Measurements from ENCODE around the gene NEUROD2.

NEUROD2 gene

DNA sequence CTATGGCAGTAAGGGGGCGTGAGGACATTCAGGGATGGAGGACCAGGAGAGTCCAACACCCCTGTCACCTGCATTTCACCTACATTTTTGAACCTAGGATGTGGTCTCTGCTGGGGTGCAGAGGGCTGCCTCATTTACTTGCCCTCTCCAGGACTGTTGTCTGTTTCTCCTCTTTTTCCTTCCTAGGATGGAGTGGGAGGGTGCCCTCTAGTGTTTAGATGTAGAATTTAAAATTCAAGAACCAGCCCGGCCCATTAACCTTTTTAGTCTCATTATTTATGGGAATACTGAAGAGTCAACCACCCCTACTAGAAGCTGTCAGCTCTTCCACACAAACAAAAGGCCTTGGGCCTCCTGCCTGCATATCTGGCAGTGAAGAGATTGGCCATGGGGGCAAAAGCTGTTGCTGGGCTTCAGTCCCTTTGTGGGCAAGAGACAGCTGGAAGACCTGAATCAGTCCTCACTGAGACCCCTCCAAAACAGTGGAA is 26.7 kb upstream of the NEUROD2 start:
- DNase-seq, result peak; percentile 23 to 47

DNA sequence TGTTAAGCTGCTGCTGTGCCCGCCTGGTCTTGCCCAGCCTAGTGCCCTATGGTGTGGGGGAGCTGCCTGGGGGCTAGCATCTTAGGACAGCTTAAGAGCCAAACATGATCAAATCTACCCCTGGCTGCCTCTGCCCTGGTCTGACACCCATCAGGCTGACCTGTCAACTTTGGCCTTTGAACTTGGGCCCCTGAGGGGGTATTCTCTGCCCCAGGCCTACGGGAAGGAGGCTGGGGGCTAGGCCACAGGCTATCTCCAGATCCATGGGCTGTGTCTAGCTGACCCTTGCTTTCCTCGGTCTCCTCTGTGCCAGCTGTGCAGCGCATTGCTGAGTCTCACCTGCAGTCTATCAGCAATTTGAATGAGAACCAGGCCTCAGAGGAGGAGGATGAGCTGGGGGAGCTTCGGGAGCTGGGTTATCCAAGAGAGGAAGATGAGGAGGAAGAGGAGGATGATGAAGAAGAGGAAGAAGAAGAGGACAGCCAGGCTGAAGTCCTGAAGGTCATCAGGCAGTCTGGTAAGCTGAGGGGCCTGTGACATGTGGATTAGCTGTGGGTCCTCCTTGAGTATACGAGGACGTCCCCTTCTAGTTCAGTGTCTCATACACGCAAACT is 26.0 kb upstream of the NEUROD2 start:
- no peak for DNase-seq

DNA sequence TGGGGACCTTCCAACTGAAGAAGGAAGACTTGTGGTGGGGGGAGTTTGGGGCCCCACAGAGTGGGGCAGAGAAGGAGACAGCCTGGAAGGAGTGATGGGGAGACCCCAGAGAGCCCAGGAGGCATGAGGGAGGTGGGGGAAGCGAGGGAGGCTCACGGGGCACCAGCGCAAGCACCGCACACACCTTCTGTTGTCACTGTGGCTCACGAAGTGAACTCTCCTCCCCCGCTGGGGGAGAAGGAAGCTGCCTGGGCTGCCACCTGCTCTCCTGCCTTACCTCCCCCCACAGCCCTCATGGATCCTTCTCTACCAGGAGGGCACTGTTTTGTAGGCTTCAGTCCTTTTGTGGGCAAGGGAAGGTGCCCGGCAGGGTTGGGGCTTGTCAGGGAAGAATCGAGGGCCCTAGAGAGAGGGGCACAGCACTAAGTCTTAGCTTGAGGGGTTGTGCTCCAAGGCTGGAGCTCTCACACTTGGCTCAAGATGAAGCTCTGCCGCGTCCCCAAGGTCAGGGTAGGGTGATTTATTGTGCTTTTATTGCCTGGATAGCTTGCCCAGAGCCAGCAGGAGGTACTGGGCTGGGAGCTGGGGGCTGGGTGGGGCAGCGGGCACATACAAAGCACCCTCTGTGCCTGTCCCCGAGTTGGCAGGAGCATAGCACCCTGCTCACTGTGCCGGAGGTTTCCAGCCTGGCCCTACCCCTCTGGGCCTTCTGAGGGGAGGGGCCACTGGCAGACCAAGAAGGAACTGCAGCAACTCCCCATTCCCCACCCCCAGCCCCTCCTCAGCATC is 24.6 kb upstream of the NEUROD2 start:
- peak in 1 of 2 experiments; percentile 34 for DNase-seq

DNA sequence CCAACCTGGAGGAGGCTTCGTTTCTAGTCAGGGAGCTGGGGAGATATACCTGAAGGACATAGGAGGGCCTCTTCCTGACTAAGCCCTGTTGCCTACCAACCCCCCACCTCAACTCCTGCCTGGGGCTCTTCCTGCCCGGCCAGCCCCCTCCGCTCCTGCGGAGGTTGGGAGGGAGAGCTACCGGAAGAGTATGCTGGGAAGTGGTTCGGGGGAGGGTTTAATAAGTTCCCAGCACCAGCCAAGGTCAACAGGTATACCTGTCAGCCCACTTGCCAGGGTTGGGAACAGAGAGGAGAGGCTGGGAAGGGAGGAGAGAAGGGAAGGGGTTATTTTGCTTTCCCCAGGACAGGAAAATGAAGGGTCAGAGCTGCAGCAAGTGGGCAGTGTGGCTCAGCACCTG is 23.7 kb upstream of the NEUROD2 start:
- no peak for DNase-seq

DNA sequence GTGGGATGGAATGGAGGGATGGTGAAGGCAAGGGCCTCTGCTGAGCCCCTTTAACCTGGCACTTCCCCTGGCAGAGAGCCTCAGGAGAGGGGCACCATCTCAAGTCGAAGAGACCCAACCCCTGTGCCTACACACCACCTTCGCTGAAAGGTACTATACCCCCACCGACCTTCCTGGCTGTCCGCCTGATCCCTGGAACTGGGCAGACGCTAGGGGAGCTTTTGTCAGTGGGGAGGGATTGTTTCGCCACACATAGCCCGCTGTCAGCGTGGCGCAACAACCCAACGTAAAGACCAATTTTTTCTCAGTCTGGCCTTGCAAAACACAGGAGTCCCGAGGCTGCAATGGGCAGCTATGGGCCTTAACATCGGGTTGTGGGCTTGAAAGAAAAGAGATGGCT is 22.2 kb upstream of the NEUROD2 start:
- DNase-seq, result no peak

DNA sequence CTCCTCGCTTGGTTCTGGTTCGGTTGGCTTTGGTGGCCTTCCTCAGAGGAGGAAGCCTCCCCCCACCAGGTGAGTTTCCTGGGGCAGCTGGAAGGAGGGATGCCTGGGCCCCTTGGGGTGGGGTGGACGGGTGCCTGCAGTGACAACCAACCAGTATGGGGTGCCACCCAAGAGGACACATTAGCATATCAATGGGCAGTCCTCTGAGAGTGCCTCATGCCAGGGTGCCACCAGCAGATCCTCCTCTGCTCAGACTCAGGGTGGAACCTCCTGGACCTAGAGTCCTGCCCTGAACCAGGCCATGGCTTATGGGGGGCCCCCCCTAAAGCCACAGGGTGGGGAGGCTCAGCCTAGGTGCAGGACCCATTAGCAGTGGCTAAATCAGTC is 21.8 kb upstream of the NEUROD2 start:
- DNase-seq, result no peak

DNA sequence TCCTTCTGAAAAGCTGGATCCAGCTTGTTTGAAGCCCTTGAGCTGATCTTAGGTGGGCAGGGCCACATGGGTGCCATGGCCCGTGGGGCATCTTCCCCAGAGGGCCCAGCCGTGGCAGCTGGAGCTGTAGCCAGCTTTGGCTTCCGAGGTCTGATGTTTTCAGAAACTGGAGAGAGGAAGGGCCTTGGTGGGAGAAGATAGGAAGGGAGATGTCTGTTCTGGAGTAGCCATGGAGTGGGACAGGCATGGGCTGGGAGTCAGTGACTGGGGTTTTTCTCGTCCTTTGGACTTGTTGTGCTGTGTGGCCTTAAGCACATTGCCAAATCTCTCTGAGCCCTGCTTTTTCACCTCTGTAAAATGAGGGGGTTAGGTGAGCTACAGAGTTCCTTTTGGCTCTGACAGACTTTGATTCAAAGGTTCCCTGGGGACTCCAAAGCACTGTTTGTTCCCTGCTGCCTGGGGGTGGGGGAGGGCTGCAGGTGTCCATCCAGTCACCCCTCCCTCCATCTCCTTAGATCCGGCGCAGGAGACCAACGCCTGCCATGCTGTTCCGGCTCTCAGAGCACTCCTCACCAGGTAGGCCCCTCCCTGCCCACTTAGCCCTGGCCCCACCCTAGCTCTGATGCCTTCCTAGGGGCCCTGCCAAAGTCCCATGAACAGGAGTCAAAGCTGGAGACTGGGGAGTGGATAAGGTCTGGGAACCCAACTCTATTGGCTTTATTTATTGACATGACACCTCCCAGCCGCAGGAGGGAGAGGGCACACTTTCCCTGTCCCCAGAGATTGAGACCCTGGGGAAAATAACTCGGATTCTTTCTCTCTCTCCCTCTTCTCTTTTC is 21.2 kb upstream of the NEUROD2 start:
- no peak for DNase-seq

DNA sequence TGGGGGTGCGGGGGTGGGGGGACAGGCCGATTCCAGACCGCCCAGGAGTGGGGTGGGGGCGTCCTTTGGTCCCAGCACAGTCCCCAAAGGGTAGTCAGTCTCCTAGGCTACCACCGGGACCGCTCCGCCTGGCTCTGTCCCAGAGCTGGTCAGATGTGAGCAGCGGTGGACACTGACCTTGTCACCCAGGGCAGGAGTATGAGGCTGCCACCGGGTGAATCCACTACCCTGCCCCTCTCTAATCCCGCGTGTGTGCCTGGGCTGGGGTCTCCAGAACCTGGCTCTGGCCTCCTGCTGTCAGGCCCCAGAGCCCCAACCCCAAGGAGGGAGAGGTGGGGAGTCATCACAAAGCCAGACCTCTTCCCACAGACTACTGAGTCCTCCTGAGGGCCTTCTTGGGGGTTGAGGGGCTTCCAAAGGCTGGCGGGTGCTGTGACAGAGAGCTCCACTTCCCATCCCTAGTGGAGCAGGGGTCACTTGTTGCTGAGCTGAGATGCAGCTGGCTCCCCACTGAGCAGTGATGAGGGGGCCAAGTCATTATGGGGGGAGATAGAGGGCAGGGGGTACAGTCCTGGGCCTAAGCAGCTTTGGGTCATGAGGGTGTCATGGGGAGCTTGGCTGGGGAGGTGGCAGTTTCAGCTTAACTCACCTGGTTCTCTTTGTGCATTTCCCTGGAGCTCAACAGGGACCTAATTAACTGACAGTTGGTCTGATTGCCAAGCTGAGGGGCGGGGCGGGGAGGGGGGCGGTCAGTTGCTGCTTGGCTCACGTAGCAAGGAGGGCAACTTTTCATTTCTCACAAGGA is 20.2 kb upstream of the NEUROD2 start:
- DNase-seq, result peak in 1 of 2 experiments; percentile 59

DNA sequence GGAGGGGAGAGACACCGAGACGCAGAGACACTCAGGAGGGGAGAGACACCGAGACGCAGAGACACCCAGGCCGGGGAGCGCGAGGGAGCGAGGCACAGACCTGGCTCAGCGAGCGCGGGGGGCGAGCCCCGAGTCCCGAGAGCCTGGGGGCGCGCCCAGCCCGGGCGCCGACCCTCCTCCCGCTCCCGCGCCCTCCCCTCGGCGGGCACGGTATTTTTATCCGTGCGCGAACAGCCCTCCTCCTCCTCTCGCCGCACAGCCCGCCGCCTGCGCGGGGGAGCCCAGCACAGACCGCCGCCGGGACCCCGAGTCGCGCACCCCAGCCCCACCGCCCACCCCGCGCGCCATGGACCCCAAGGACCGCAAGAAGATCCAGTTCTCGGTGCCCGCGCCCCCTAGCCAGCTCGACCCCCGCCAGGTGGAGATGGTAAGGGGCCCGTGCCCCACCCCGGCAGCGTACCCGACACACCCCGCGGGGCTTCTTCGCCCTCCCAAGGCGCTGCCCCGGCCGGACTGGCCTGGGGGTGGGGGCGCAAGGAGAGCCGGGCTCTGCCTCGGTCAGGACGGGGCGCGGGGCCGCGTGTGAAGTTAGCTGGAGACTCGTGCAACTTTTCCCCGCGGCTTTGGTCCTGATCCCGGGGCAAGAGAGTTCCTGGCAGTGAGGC is 19.5 kb upstream of the NEUROD2 start:
- DNase-seq, result no peak

DNA sequence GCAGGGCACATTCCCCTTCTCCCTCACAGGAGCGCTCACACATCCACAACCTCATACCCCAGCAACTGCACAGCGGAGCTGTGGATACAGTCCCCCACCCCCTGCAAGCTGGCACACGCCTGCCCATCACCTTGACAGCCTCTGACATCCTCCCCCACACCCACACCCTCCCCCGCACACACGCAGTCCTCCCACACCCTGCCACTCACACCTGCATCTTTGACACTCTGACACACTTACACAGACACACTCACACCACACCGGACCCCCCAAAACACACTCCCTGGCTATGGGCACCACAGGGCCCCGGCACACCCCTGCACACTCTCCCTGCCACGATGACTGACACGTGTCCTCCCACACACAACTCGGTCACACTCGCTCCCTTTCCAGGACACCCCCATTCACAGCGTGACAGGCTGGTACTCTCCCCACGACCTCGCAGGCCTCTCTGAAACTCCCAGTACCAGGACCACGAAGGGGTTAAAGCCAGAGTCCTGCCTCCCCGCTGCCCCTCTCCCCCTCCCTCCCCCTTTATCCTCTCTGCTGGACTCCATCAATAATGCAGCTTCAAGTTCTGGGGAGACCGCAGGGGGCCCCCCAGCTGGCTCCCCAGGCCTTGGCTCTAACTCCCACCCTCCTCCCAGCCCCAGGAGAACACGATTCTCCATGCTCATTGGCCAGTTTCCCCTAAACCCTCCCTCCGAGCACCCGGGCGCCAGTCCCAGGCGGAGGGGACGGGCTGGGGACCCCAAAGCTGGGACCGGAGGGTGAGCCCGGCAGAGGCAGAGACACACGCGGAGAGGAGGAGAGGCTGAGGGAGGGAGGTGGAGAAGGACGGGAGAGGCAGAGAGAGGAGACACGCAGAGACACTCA is 18.7 kb upstream of the NEUROD2 start, which contains the start of gene PPP1R1B:
PPP1R1B (plus strand) TSS at position 782 of the 876 bp plus-strand sequence. CDS start 441 bp downstream, outside the sequence.
- DNase-seq, result no peak

DNA sequence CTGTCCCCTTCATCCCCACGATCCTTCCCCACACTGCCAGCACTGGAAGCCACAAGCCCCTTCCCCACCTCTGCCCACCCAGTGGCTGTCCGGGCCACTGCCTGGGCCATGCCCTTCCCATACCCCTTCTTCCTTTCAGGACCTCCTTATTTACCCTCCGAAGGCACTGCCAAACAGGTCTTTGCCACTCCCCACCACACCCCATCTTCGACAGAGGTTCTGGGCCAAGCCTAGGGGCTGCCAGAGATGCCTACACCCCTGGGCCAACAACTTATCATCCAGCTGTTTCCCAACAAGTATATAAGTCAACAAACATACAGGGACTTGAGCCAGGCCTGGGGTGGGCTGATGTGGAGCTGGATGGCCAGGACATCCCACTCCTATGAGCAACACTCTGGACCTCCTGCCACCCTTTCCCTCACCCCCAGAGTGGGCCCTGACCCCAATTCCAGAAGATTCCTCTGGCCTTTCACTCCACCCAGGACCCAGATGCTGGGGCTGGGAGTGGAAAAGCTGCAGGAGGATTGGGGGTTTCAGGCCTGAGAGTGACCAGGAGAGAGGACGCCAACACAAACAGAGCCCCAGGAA is 17.6 kb upstream of the NEUROD2 start:
- no peak for DNase-seq

DNA sequence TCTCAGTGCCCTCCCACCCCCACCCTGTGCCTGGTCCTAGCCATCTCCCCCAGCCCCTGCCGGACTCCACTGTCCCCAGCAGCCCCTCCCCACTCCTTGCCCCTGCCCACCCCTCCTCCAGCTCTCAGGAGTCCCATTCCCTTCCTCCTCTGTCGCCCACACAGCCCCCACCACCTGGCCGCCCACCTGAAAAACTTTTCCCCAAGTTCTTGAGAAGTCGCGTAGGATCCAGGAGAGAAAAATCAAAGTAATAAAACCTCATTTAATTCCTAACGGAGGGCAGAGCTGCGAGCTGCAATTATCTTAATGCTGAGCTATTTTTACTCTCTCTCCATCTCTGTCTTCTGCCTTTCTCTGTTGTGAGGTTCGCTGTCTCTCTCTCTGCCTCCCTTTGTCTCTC is 16.6 kb upstream of the NEUROD2 start:
- no peak for DNase-seq

DNA sequence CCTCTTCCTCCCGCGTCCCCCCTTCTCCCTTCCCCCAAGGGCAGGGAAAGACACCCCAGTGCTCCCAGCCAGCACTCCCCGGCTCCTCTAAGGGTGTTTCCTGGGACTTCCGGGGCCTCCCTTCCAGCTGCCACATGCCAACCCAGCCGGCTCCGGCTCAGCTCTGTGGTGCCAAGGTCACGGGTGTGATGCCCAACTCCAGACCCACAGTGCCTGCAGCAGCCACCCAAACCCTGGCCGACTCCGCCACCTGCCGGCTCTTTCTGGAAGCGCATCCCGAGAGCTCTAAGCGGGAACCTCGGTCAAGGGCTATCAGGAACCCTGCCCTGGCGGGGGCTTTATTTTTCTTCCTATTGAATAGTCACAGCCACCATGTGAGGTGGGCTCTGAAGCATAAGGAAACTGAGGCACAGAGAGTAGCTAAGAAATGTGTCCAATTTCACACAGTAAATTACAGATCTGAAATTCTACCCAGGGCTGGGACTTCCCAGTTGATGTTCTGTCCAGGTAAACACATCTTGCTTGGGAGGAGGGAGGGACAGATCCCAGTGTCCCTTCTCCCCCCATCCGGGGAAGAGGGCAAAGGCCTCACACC is 15.7 kb upstream of the NEUROD2 start:
- peak; percentile 69 to 83 for DNase-seq

DNA sequence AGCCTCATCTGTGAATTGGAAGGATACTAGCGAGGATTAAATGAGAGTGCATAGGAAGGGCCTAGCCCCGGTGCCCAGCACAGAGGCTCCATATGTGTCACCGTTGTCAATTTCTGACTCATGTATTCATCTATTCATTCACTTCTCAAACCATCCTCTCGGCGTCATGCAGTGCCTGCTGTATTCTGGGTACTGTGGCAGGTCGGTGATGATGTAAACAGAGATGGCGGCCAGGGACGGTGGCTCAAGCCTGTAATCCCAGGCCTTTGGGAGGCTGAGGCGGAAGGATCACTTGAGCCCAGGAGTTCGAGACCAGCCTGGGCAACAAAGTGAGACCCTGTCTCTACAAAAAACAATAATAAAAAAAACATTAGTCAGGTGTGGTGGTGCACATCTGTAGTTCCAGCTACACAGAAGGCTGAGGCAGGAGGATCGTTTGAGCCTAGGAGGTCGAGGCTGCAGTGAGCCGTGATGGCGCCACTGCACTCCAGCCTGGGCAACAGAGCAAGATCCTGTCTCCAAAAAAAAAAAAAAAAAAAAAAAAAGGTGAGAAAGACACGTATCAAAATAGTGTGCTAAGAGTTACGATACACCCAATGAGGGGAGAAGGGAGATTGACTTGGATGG is 14.8 kb upstream of the NEUROD2 start:
- peak in 1 of 2 experiments; percentile 40 for DNase-seq

DNA sequence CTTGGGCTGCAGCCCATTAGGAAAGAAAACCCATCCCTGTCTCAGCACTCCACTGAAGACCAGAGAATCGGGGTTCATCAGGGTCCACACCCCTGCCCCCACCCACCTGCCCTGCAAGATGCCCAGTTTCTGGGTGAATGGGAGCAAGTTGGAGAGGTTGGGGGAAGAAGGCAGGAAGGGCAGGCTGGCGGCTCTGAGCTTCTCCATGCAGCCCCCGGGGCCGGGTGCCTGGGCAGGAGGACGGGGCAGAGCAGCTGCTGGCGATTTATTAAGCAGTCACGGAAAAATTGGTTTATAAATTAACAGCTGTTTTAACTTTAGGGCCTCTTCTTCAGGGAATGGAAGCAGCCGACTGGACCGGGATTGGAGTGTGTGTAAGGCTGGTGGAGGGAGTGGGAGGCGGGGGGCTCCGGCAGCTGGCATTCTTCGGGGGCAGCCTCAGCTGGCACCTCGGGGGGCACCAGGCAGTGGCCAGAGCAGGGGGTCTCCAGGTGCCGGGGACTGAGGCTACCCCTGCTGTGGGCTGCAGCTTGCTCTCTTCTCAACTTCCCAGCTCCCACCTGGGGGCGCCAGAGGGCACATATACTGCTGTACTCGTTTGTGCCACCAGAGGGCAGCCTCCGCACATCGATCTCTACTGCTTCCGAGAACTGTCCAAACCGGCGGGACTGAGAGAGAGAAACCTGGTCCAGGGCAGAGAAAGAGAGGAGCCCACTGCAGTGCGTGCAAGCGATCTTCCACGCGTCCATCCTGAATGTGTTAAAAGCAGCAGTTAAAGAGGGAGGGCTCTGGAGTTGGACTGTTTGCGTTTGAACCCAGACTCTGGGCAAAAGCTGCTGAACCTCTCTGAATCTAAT is 14.0 kb upstream of the NEUROD2 start:
- peak; percentile 82 to 86 for DNase-seq

DNA sequence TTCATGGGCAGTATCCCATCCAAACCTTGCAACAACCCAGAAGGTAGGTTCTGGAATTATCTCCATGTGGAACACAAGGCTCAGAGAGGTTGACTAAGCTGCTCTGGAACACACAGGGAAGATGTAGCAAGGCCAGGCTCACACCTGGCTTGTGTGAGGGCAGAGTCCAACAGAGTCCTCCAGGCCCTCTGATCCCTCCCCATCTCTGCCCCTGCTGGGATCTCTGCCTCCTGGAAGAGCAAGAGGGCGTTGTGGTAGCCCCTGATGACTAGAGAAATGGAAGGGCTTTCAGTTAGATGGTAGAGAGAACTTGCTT is 12.0 kb upstream of the NEUROD2 start:
- no peak for DNase-seq

DNA sequence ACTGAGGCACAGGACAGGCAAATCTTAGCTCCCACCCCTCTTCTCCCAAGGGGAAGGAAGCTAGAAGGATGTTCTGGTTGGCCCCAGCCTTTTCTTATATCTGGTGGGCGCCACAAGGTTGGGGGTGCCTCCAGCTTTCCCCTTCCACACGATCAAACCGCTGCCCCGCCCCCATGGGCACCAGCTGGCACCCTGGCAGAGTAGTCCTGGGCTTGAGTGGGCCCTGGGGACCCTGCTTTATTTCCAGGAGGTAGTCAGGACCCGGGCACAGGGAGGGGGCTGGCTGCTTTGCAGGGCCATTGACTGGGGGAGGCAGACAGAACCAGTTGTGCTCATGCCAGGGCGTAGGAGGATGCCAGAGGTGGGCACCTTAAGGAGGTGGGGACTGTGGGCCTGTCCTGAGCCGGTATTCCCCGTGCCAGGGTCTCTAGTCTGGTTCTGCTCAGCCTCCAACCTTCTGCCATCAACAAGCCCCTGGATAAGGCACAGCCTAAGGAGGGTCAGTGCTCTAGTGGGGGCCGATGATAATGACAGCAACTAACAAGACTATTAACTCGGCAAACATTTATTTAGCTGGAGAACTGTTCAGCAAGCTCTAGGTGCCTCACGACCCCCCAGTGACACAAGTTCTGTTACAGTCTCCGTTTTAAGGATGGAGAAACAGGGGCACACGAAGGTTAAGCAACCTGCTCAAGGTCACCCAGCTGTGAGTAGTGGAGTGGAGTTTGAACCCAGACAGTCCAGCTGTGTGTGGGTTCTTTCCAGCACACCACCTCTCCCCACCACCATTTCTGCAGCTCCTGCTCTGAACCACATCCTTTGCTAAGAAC is 11.5 kb upstream of the NEUROD2 start:
- peak; percentile 80 to 82 for DNase-seq
